GM21576 (cell line): ENCODE data around the gene TUBB3.

Experiments used
- ATAC-seq: cut with Tn5 transposase; IDR thresholded peaks from one replicate; pipeline ENCODE4 v1.9.1; 2021; ENCODE audit warnings: mild to moderate bottlenecking, moderate library complexity; ENCODE audit not compliant: unreplicated experiment

The TUBB3 gene

GRCh38 chr16:89936508-89936907 is 13.4 kb downstream of the TUBB3 start:
- no peak for ATAC-seq

GRCh38 chr16:89936981-89937380 is 13.8 kb downstream of the TUBB3 start:
- no peak for ATAC-seq

GRCh38 chr16:89938175-89938885 is 15.2 kb downstream of the TUBB3 start:
- no peak for ATAC-seq

GRCh38 chr16:89944773-89945172 is 21.6 kb downstream of the TUBB3 start:
- ATAC-seq, result no peak

- ATAC-seq, result no peak
Observed at GRCh38 chr16:89945654-89946053, 22.5 kb downstream of the TUBB3 start.

GRCh38 chr16:89946515-89946914 is 23.4 kb downstream of the TUBB3 start:
- no peak for ATAC-seq

GRCh38 chr16:89949121-89949742 is 26.1 kb downstream of the TUBB3 start:
- no peak for ATAC-seq

- ATAC-seq, result no peak
Observed at GRCh38 chr16:89949756-89950155, 26.6 kb downstream of the TUBB3 start.

- no peak for ATAC-seq
Observed at GRCh38 chr16:89951509-89951908, 28.4 kb downstream of the TUBB3 start.

- no peak for ATAC-seq
Observed at GRCh38 chr16:89952049-89952448, 28.9 kb downstream of the TUBB3 start.

- no peak for ATAC-seq
Observed at GRCh38 chr16:89952551-89952950, 29.4 kb downstream of the TUBB3 start.

- peak; percentile 71 for ATAC-seq
Observed at GRCh38 chr16:89953671-89954406, 30.7 kb downstream of the TUBB3 start.

- ATAC-seq, result no peak
Observed at GRCh38 chr16:89954462-89954861, 31.3 kb downstream of the TUBB3 start.

GRCh38 chr16:89955001-89955685 is 32.0 kb downstream of the TUBB3 start:
- ATAC-seq, result no peak

GRCh38 chr16:89956505-89957215 is 33.5 kb downstream of the TUBB3 start:
- no peak for ATAC-seq

GRCh38 chr16:89957216-89957785 is 34.2 kb downstream of the TUBB3 start:
- ATAC-seq, result no peak

GRCh38 chr16:89958068-89958467 is 34.9 kb downstream of the TUBB3 start:
- no peak for ATAC-seq

GRCh38 chr16:89958596-89958995 is 35.5 kb downstream of the TUBB3 start:
- ATAC-seq, result no peak

- no peak for ATAC-seq
Observed at GRCh38 chr16:89960966-89961365, 37.8 kb downstream of the TUBB3 start.

GRCh38 chr16:89961920-89962319 is 38.8 kb downstream of the TUBB3 start:
- ATAC-seq, result no peak
